ENCODE results near the gene COL15A1.

COL15A1 gene

DNA sequence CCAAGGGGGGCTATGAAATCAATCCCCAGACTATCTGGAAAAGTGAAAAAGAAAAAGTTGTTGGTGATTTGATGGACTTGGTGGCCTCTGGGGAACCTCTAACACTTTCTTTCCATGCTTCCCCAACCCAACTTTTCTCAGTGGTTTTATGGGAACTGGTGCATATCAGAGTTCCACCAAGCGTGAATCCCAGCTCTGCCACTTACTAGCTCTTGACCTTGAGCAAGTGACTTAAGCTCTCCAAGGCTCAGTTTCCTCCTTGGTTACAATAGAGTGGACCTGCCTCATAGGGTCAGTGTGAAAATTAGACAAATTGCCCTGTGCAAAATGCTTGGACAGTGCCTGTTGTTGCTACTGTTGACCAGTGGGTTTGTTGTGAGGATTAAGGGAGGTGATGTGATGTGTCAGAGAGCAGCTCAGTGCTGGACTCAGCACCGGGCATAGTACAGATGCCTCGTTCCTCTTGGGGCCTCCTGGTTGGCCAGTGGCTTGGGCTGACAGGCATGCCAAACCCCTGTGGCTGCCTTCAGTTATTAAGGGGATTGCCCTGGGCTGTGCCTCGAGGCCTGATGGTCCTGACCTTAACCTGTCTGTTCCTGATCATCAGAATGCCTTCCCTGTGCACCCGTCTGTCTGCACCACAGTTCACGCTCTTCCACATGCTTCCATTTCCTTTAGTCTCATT lies 49.3 kb downstream of the COL15A1 start:
- no peak overlapping the region for H3K4me3 ChIP-seq (replicated peaks in 1 of 2; ENCODE audit: low read depth in 2 of 2, low read length in 2 of 2)
- TF ChIP-seq, protein P1, sequence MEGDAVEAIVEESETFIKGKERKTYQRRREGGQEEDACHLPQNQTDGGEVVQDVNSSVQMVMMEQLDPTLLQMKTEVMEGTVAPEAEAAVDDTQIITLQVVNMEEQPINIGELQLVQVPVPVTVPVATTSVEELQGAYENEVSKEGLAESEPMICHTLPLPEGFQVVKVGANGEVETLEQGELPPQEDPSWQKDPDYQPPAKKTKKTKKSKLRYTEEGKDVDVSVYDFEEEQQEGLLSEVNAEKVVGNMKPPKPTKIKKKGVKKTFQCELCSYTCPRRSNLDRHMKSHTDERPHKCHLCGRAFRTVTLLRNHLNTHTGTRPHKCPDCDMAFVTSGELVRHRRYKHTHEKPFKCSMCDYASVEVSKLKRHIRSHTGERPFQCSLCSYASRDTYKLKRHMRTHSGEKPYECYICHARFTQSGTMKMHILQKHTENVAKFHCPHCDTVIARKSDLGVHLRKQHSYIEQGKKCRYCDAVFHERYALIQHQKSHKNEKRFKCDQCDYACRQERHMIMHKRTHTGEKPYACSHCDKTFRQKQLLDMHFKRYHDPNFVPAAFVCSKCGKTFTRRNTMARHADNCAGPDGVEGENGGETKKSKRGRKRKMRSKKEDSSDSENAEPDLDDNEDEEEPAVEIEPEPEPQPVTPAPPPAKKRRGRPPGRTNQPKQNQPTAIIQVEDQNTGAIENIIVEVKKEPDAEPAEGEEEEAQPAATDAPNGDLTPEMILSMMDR (IDR thresholded peaks at IDR 0.05; ENCODE audit: low read depth, low read length) = no peak
- DNase-seq (ENCODE audit: low read depth in 2 of 2) = peak in 1 of 2 donors; percentile 55

DNA sequence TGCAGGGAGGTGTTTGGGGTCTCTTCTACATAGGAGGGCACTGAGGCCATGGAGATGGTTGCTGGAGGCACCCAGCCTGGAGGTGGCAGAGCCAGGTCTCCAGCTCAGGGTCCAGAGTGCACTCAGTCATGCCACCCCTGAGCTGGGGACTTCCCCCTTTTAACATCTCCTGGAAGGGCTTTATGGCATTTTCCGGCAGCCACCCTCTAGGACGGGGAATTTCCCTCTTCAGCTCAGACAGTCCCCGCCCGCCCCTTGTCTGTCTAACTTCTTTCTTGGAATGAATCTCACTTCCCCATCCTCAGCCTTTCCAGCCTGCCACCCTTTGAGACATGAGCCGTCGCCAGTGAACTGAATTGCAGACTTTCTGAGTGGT lies 49.9 kb downstream of the COL15A1 start:
- TF ChIP-seq, protein P1 (IDR thresholded peaks at IDR 0.05; ENCODE audit: low read depth, low read length) = no peak
- DNase-seq (ENCODE audit: low read depth in 2 of 2) = peak in 1 of 2 donors; percentile 63
- H3K4me3 ChIP-seq (replicated peaks in 1 of 2; ENCODE audit: low read depth in 2 of 2, low read length in 2 of 2) = no peak overlapping the region

DNA sequence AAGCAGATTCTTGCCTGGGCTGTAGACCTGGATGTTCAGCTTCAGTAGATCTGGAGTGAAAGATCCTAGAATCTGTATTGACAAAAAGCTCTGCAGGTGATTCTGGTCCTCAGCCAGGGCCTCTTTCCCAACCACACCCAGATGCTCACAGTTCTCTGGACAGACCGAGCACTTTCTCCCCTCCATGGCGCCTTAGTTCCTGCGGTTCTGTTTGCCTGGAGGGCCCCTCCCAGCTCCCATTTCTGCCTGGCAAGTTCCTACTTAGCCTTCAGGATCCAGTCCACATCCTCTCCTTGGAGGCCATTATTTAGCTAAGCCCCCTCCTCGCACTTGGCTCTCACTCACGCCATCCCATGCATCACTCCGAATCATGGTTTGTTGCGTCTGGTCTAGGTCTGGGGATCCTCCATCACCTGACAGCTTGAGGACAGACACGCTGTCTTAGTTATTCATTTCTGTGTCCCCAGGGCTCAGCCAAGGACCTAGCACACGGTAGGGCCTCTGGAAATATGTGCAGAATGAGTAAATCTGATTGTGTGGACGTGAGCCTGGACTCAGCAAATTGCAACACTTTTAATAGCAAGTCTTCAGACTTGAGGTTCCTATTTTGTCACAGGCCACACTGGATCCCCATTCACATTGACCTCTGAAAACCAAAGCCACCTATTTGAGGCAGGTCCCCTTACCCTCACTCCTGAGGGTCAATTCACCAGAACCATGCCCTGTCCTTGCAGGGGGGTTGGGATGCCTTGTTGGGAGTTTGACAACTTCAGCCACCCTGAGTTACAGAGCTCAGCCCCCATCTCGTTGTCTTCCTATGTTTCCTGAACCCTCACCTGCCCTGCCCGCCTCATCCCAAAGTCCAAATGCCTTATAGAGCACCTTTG lies 50.7 kb downstream of the COL15A1 start:
- TF ChIP-seq, protein P1 (IDR thresholded peaks at IDR 0.05; ENCODE audit: low read depth, low read length) = no peak
- peak in 1 of 2 donors; percentile 61 for DNase-seq (ENCODE audit: low read depth in 2 of 2)

DNA sequence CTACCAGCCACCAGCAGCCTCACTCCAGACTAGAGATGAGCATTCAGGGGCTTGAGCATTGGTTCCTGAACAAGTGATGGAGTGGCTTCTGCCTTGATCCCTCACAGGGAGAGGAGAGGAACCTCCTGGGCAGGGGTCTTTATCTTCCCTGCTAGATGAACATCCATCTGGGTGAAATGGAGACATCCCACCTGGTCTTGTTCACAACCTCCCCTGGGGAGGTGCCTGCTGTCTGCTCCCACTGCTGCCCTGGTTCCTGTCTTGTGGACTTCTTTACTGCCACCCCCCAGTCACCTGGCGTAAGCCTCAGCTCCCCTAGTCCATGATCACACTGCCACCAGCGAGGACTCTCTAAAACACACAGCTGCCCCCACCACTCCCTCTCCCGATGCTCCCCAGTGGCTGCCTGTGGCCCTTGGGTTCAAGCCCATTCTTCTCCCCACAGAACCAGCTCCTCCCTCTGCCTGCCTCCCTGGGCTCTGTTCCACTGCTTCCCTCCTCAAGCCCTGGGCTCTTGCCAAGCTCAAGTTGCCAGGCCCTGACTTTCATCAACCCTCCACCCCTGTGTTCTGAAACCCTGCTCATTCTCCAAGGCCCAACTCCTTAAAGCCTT lies 51.5 kb downstream of the COL15A1 start:
- no peak overlapping the region for H3K4me3 ChIP-seq (replicated peaks in 1 of 2; ENCODE audit: low read depth in 2 of 2, low read length in 2 of 2)
- DNase-seq (ENCODE audit: low read depth in 2 of 2) = peak; percentile 59 to 73
- TF ChIP-seq, protein P1 (IDR thresholded peaks at IDR 0.05; ENCODE audit: low read depth, low read length) = no peak

More for the DNA sequence above, 50.7 kb downstream of the COL15A1 start:
- H3K4me3 ChIP-seq (replicated peaks in 1 of 2; ENCODE audit: low read depth in 2 of 2, low read length in 2 of 2) = no peak overlapping the region

DNA sequence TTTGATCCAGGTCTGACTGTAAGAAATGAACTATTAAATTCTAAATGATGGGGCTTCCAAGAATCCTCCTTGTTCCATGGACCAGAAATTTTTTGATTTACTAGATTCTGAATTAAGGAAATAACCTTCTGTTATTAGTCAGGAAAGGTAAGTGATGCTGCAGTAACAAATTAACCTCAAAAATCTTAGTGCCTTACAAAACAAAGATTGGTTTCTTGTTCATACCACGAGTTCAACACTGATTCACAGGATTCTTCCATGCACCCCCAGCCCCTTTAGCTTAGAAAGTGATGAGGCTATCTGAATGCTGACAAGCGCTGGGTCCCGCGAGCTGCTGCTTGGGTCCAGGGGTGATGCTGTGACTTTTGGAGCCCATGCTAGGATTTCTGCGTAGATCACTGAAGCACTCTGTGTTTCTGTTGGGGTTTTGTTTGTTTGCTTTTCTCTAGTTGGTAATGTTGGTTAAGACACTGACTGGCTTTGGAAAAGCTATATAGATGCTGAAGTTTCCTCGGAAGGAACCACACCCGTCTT lies 52.3 kb downstream of the COL15A1 start:
- no peak overlapping the region for H3K4me3 ChIP-seq (replicated peaks in 1 of 2; ENCODE audit: low read depth in 2 of 2, low read length in 2 of 2)
- no peak for DNase-seq (ENCODE audit: low read depth in 2 of 2)
- TF ChIP-seq, protein P1 (IDR thresholded peaks at IDR 0.05; ENCODE audit: low read depth, low read length) = no peak

DNA sequence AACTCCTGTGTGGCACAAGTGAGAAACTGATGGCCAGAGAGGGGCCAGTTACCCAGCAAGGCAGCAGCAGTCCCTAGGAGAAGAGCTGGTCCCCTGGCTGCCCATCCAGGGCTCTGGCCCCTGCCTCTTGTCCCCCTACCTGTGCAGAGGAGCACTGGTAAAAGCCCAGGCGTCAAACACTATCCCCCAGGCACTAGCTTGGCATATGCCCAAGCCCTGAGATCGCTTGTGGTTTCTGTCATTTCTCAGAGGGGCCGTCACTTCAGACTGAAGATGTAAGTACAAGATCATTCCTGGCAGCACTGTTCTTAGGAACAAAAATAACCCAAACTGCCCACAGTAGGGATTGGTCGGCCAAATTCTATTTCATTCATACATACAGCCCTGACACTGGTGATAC lies 53.9 kb downstream of the COL15A1 start:
- TF ChIP-seq, protein P1 (IDR thresholded peaks at IDR 0.05; ENCODE audit: low read depth, low read length) = no peak
- peak; percentile 70 to 83 for DNase-seq (ENCODE audit: low read depth in 2 of 2)
- H3K4me3 ChIP-seq (replicated peaks in 1 of 2; ENCODE audit: low read depth in 2 of 2, low read length in 2 of 2) = no peak overlapping the region

Data from cardiac fibroblast (primary cell).